Lung (tissue), 12 donors: ENCODE data around the gene GAB2. TPM values are rescaled to one million over a fixed set of nuclear protein-coding genes. Genes with fewer than 3 reads are reported as not detected.
"Not testable (repeated sequence)": the region's sequence is repeated elsewhere in the genome, so short reads cannot be mapped to it uniquely, and the experiment has no call there.

ENCODE experiments used
- ATAC-seq: fragments of 200-7000 bp; cut with Tn5 transposase; one replicate; pipeline ENCODE4 v1.9.1; 2020; ENCODE audit warnings: moderate number of reproducible peaks; ENCODE audit not compliant: insufficient read depth, low FRiP score
- DNase-seq, 3 donors: peaks; one replicate each; pipeline ENCODE4 v3.0.0-alpha.2; 2013 to 2017
- H3K27ac ChIP-seq, 2 donors: one replicate each; pipeline ENCODE4 v1.5.1; 2013; ENCODE audit warnings: mild to moderate bottlenecking in 2 of 2, moderate library complexity in 2 of 2, control low read depth in 1 of 2, inconsistent platforms in 1 of 2, low read depth in 1 of 2, low read length in 1 of 2
- H3K27me3 ChIP-seq, 3 donors: one replicate each; pipeline ENCODE4 v1.5.1; 2013; ENCODE audit warnings: low read length in 2 of 3; ENCODE audit not compliant: control insufficient read depth in 3 of 3, insufficient read depth in 3 of 3
- H3K36me3 ChIP-seq, 4 donors: one replicate each; pipeline ENCODE4 v1.5.1; 2013; ENCODE audit warnings: low read length in 4 of 4, mild to moderate bottlenecking in 1 of 4, moderate library complexity in 1 of 4; ENCODE audit not compliant: control insufficient read depth in 4 of 4, insufficient read depth in 4 of 4
- H3K4me1 ChIP-seq, 5 donors: one replicate each; pipeline ENCODE4 v1.5.1; 2013; ENCODE audit warnings: low read length in 5 of 5, mild to moderate bottlenecking in 2 of 5, moderate library complexity in 1 of 5; ENCODE audit not compliant: control insufficient read depth in 5 of 5, insufficient read depth in 5 of 5
- H3K4me3 ChIP-seq: one replicate; pipeline ENCODE4 v1.5.1; 2013; ENCODE audit warnings: mild to moderate bottlenecking, control low read depth, moderate library complexity
- H3K9ac ChIP-seq, 2 donors: one replicate each; pipeline ENCODE4 v1.5.1; 2013; ENCODE audit warnings: low read length in 2 of 2, control low read depth in 1 of 2; ENCODE audit not compliant: insufficient read depth in 1 of 2
- H3K9me3 ChIP-seq, 4 donors: one replicate each; pipeline ENCODE4 v1.5.1; 2013; ENCODE audit warnings: low read length in 3 of 4, mild to moderate bottlenecking in 1 of 4, moderate library complexity in 1 of 4; ENCODE audit not compliant: control insufficient read depth in 4 of 4, insufficient read depth in 3 of 4
- CTCF ChIP-seq: IDR thresholded peaks from 2 replicates; pipeline ENCODE4 v1.5.1; 2012; ENCODE audit warnings: mild to moderate bottlenecking; ENCODE audit errors: control extremely low read depth, extremely low read depth
- WGBS, 2 donors: extraction: QIAGEN DNeasy Blood & Tissue Kit; methylation state at CpG; one replicate each; pipeline ENCODE4 v1.1.7; 2013; 5-methylcytosine and 5-hydroxymethylcytosine counted together
- polyA plus RNA-seq, 2 donors: library from polyadenylated mRNA; stranded (reverse); fragments of 200-250 nt; gene quantifications; one replicate each; pipeline ENCODE4 v1.2.1, GENCODE V29; 2013
- total RNA-seq, 2 donors: library from RNA; depleted of rRNA in 1 of 2; stranded (reverse); fragments of >200 nt in 1 of 2; gene quantifications; one replicate each; pipeline ENCODE4 v1.2.1, GENCODE V29; 2014 to 2021
- donor health status: control.
- donor health status: control.
- donor health status: Bipolar disorder and iron deficiency.
- donor health status: healthy.
- donor health status: DM: yes; HTN: yes; CAD: no.

Gene GAB2
- total and polyA plus RNA-seq, 4 donors: 17.8 to 47.9 (median 23.1) TPM

GRCh38 chr11:78223320-78223954, 194.2 kb downstream of the GAB2 start:
- H3K9ac ChIP-seq: no peak overlapping the region
- 86 to 91% methylated on average over 9 of the region's 9 CpGs for WGBS, 2 donors
- no peaks in the 10 kb centered on the region for H3K9me3 ChIP-seq
- no peaks in the 10 kb centered on the region for H3K4me1 ChIP-seq
- H3K27me3 ChIP-seq: no peaks in the 10 kb centered on the region
- no peak overlapping the region for H3K27ac ChIP-seq
- H3K36me3 ChIP-seq: peaks cover 15 to 57% (median 29%) of the 10 kb centered on the region in 4 donors
- H3K4me3 ChIP-seq: no peak overlapping the region
- DNase-seq (peak in 1 of 3 donors; percentile 7), ATAC-seq (no peak)
- TF ChIP-seq CTCF: no peak

DNA sequence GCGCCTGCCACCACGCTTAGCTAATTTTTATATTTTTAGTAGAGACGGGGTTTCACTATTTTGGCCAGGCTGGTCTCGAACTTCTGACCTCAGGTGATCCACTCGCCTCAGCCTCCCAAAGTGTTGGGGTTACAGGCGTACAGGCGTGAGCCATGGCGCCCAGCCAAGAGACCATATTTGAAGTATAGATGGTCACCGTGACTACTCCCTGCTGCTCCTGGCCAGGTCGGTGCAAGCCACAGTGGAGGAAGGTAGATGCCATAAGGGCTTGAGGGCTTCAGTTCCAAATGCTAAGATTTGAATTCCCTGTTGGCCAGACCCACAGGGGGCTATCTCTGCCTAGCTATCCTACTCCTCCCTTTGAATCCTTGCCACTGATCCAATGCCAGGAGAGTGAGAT, 194.9 kb downstream of the GAB2 start:
- ATAC-seq, H3K4me1 ChIP-seq, H3K27ac ChIP-seq, H3K9ac ChIP-seq, H3K9me3 ChIP-seq, H3K27me3 ChIP-seq, H3K4me3 ChIP-seq: not testable (repeated sequence)
- H3K36me3 ChIP-seq: peaks cover 15 to 64% (median 29%) of the 10 kb centered on the region in 4 donors
- 86 to 91% methylated on average over 10 of the region's 10 CpGs for WGBS, 2 donors
- peak in 1 of 3 donors; percentile 8 for DNase-seq

DNA sequence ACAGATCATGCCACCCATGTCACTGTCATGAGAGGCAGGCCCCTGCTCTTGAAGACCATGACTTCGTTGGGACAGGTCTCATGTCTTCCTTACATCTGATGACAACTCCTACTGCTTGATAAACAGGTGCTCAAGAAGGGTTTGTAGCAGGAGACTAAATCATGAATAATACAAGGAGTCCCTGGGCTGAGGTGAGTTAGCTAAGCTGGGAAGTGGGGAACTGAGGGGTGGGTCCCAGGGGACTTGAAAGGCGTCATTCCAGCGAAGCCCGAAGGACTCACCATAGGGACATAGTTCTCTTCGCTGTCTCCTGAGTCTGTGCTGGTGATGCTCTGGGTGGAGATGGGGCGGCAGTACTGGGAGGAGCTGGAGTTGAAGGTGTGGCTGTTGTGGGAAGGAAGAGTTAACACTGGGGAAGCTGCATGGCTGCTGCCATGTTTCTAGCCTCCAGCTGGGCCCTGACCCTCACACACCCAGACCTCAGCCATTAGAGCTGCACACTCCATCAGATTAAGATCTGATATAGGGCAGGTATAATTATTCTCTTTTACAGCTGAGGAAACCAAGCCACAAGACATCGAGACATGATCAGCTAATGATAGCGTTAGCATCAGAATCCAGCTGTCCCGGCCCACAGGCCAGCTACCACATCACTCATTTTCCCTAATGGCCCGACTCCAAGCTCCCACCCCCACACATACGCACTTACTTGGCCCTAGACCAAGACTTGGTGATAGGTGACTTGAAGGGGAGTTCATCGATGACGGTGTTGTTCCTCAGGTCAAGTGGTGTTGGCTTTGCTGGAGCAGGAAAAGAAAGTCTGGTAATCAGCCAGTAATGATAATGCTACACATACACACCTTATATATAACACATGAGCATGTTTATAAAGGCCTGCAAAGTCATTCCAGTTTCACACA, 196.0 kb downstream of the GAB2 start:
- ATAC-seq: no peak
- WGBS, 2 donors: 86 to 91% methylated on average over 13 of the region's 13 CpGs
- peak in 1 of 3 donors; percentile 4 for DNase-seq
- Histone ChIP-seq H3K27ac (no peak overlapping the region), H3K27me3 (no peaks in the 10 kb centered on the region), H3K4me1 (no peaks in the 10 kb centered on the region), H3K36me3 (peaks cover 15 to 69% (median 31%) of the 10 kb centered on the region in 4 donors), H3K9ac (no peak overlapping the region), H3K9me3 (no peaks in the 10 kb centered on the region), H3K4me3 (no peak overlapping the region)
- TF ChIP-seq CTCF: no peak
